Neural progenitor cell (in vitro differentiated cells): Measurements from ENCODE around the gene SMG7. TPM values are rescaled to one million over a fixed set of nuclear protein-coding genes. Genes with fewer than 3 reads are reported as not detected.

Experiments used
- DNase-seq: peaks from one replicate; pipeline ENCODE4 v3.0.0-alpha.2; 2016; ENCODE audit warnings: low spot score
- H2AFZ ChIP-seq: fragments of 200-600 bp; sonication (generic); replicated peaks from 2 replicates; pipeline ENCODE4 v1.6.1; 2016; ENCODE audit warnings: antibody characterized with exemption
- H3F3A ChIP-seq: fragments of 200-600 bp; sonication (generic); 2 replicates; pipeline ENCODE4 v1.6.1; 2016; ENCODE audit warnings: antibody characterized with exemption, low read depth
- H3K27ac ChIP-seq: fragments of 200-600 bp; sonication (generic); 2 replicates; pipeline ENCODE4 v1.5.1; 2016; ENCODE audit warnings: mild to moderate bottlenecking
- H3K27me3 ChIP-seq: fragments of 200-600 bp; sonication (generic); 2 replicates; pipeline ENCODE4 v1.6.1; 2016; ENCODE audit warnings: mild to moderate bottlenecking, moderate library complexity
- H3K36me3 ChIP-seq: fragments of 200-600 bp; sonication (generic); 2 replicates; pipeline ENCODE4 v1.5.1; 2016
- H3K4me1 ChIP-seq: fragments of 200-600 bp; sonication (generic); 2 replicates; pipeline ENCODE4 v1.6.1; 2016; ENCODE audit warnings: mixed run types
- H3K4me2 ChIP-seq: fragments of 200-600 bp; sonication (generic); 2 replicates; pipeline ENCODE4 v1.6.1; 2016
- H3K4me3 ChIP-seq: fragments of 200-600 bp; sonication (generic); 2 replicates; pipeline ENCODE4 v1.5.1; 2016
- H3K79me2 ChIP-seq: fragments of 200-600 bp; sonication (generic); 2 replicates; pipeline ENCODE4 v1.6.1; 2016; ENCODE audit warnings: low read depth
- H3K9ac ChIP-seq: fragments of 200-600 bp; sonication (generic); 2 replicates; pipeline ENCODE4 v1.6.1; 2016
- H3K9me3 ChIP-seq: fragments of 200-600 bp; sonication (generic); 2 replicates; pipeline ENCODE4 v1.5.1; 2016; ENCODE audit warnings: low read depth
- H4K20me1 ChIP-seq: fragments of 200-600 bp; sonication (generic); 2 replicates; pipeline ENCODE4 v1.6.1; 2016; ENCODE audit warnings: low read depth
- H3K27ac Mint-ChIP-seq: 3 replicates; pipeline ENCODE4 v1.8.0; 2021; ENCODE audit warnings: mixed read lengths
- H3K27me3 Mint-ChIP-seq: 2 replicates; pipeline ENCODE4 v1.8.0; 2022; ENCODE audit warnings: low read depth, mild to moderate bottlenecking, inconsistent platforms, moderate library complexity, mixed read lengths; ENCODE audit not compliant: insufficient read depth
- H3K36me3 Mint-ChIP-seq: 3 replicates; pipeline ENCODE4 v1.8.0; 2021; ENCODE audit warnings: mixed read lengths
- H3K4me1 Mint-ChIP-seq: 3 replicates; pipeline ENCODE4 v1.8.0; 2021; ENCODE audit warnings: mixed read lengths
- H3K4me3 Mint-ChIP-seq: 3 replicates; pipeline ENCODE4 v1.8.0; 2021; ENCODE audit warnings: mild to moderate bottlenecking, moderate library complexity, mixed read lengths
- H3K9me3 Mint-ChIP-seq: 3 replicates; pipeline ENCODE4 v1.8.0; 2020; ENCODE audit warnings: mixed read lengths
- CTCF ChIP-seq: fragments of 200-600 bp; sonication (generic); IDR thresholded peaks from 2 replicates; pipeline ENCODE4 v1.5.1; 2017; ENCODE audit warnings: antibody characterized with exemption, mild to moderate bottlenecking
- EZH2 ChIP-seq: fragments of 200-600 bp; sonication (generic); IDR thresholded peaks from 2 replicates; pipeline ENCODE4 v1.6.1; 2017; ENCODE audit warnings: antibody characterized with exemption, mild to moderate bottlenecking, moderate library complexity
- EZH2phosphoT487 ChIP-seq: fragments of 200-600 bp; sonication (generic); IDR thresholded peaks from 2 replicates; pipeline ENCODE4 v1.6.1; 2017; ENCODE audit warnings: antibody characterized with exemption
- total RNA-seq: library from RNA; depleted of rRNA; stranded (reverse); fragments of >200 nt; gene quantifications from 2 replicates; pipeline ENCODE4 v1.2.3, GENCODE V29; 2015; ENCODE audit warnings: low replicate concordance

Gene SMG7
- total RNA-seq, 1 donor from 2014 or later: 33.5 TPM

- Histone ChIP-seq H3K4me1 (peaks cover 2% of the 10 kb centered on the region), H3K79me2 (peaks cover 100% of the 10 kb centered on the region), H3K4me2 (no peak overlapping the region), H3K4me3 (no peak overlapping the region), H3F3A (no peaks in the 10 kb centered on the region), H3K9me3 (no peaks in the 10 kb centered on the region), H3K27ac (no peak overlapping the region), H3K36me3 (no peaks in the 10 kb centered on the region), H3K9ac (no peak overlapping the region), H2AFZ (no peak overlapping the region), H3K27me3 (no peaks in the 10 kb centered on the region), H4K20me1 (peaks cover 46% of the 10 kb centered on the region)
- H3K9me3 Mint-ChIP-seq: peaks cover 17% of the 10 kb centered on the region
- peaks cover 11% of the 10 kb centered on the region for H3K36me3 Mint-ChIP-seq
- H3K4me1 Mint-ChIP-seq: no peaks in the 10 kb centered on the region
- TF ChIP-seq EZH2phosphoT487: no peak
- no peak for TF ChIP-seq CTCF
- no peak for TF ChIP-seq EZH2
- no peak overlapping the region for H3K4me3 Mint-ChIP-seq
- DNase-seq: no peak
- no peak overlapping the region for H3K27ac Mint-ChIP-seq
- peaks cover 2% of the 10 kb centered on the region for H3K27me3 Mint-ChIP-seq
Observed at GRCh38 chr1:183495420-183495819, 23.1 kb downstream of the SMG7 start.

- no peak for DNase-seq
- H4K20me1 ChIP-seq: peaks cover 56% of the 10 kb centered on the region
- H3K27me3 Mint-ChIP-seq: peaks cover 2% of the 10 kb centered on the region
- no peaks in the 10 kb centered on the region for H3F3A ChIP-seq
- no peak for TF ChIP-seq EZH2phosphoT487
- TF ChIP-seq CTCF: no peak
- no peak for TF ChIP-seq EZH2
- no peak overlapping the region for H3K27ac ChIP-seq
- H3K36me3 ChIP-seq: no peaks in the 10 kb centered on the region
- H3K79me2 ChIP-seq: peaks cover 100% of the 10 kb centered on the region
- peaks cover 17% of the 10 kb centered on the region for H3K9me3 Mint-ChIP-seq
- no peaks in the 10 kb centered on the region for H3K27me3 ChIP-seq
- H3K4me1 ChIP-seq: peaks cover 6% of the 10 kb centered on the region
- no peak overlapping the region for H3K4me3 Mint-ChIP-seq
- H3K4me3 ChIP-seq: no peak overlapping the region
- H3K4me2 ChIP-seq: no peak overlapping the region
- no peaks in the 10 kb centered on the region for H3K4me1 Mint-ChIP-seq
- no peak overlapping the region for H3K27ac Mint-ChIP-seq
- H3K36me3 Mint-ChIP-seq: peaks cover 11% of the 10 kb centered on the region
- H3K9ac ChIP-seq: no peak overlapping the region
- no peaks in the 10 kb centered on the region for H3K9me3 ChIP-seq
- H2AFZ ChIP-seq: no peak overlapping the region
Observed at GRCh38 chr1:183497218-183497617, 24.9 kb downstream of the SMG7 start.

- H3K36me3 ChIP-seq: no peaks in the 10 kb centered on the region
- no peaks in the 10 kb centered on the region for H3K9me3 ChIP-seq
- DNase-seq: no peak
- no peak overlapping the region for H3K27ac Mint-ChIP-seq
- peaks cover 100% of the 10 kb centered on the region for H3K79me2 ChIP-seq
- peaks cover 17% of the 10 kb centered on the region for H3K9me3 Mint-ChIP-seq
- H3K27me3 ChIP-seq: no peaks in the 10 kb centered on the region
- H3K4me1 ChIP-seq: peaks cover 12% of the 10 kb centered on the region
- no peak for TF ChIP-seq EZH2phosphoT487
- TF ChIP-seq CTCF: no peak
- no peak for TF ChIP-seq EZH2
- no peaks in the 10 kb centered on the region for H3F3A ChIP-seq
- H3K4me2 ChIP-seq: no peak overlapping the region
- H3K9ac ChIP-seq: no peak overlapping the region
- peaks cover 11% of the 10 kb centered on the region for H3K36me3 Mint-ChIP-seq
- H3K4me3 ChIP-seq: no peak overlapping the region
- no peak overlapping the region for H3K27ac ChIP-seq
- no peak overlapping the region for H3K4me3 Mint-ChIP-seq
- peaks cover 2% of the 10 kb centered on the region for H3K27me3 Mint-ChIP-seq
- H3K4me1 Mint-ChIP-seq: no peaks in the 10 kb centered on the region
- peaks cover 69% of the 10 kb centered on the region for H4K20me1 ChIP-seq
- H2AFZ ChIP-seq: no peak overlapping the region
Observed at GRCh38 chr1:183498342-183498991, 26.2 kb downstream of the SMG7 start.
